ENCODE measurements around the gene STX3.

Gene STX3

GRCh38 chr11:59754494-59754858 lies 700 bp upstream of the STX3 start:
- no peaks in the 10 kb centered on the region for H3K79me2 ChIP-seq (ENCODE audit: low read length)
- H3K4me2 ChIP-seq (ENCODE audit: low read length) = peak overlapping the region; percentile 98
- H2AFZ ChIP-seq (ENCODE audit: low read depth, low read length) = peak overlapping the region; percentile 100
- H3K4me3 ChIP-seq (ENCODE audit: low read length) = peak overlapping the region; percentile 94
- no peaks in the 10 kb centered on the region for H3K9me3 ChIP-seq (ENCODE audit: insufficient read depth, low read length)
- peaks cover 22% of the 10 kb centered on the region for H3K4me1 ChIP-seq (ENCODE audit: low read length)
- no peaks in the 10 kb centered on the region for H3K36me3 ChIP-seq (replicated peaks; ENCODE audit: low read depth, low read length)
- peak overlapping the region; percentile 73 for H3K9ac ChIP-seq (ENCODE audit: low read length)
- no peak for TF ChIP-seq CTCF (IDR thresholded peaks at IDR 0.05; ENCODE audit: low read depth, low read length)
- TF ChIP-seq EZH2phosphoT487 (IDR thresholded peaks at IDR 0.05; ENCODE audit: low read depth) = no peak
- H3K27me3 ChIP-seq (ENCODE audit: low read depth, low read length) = no peaks in the 10 kb centered on the region
- H3K27ac ChIP-seq (ENCODE audit: low read length) = no peak overlapping the region
- no peaks in the 10 kb centered on the region; the same call in 1 of the 2 replicates for H4K20me1 ChIP-seq (ENCODE audit: insufficient read depth, low read length)

GRCh38 chr11:59755701-59756557 lies 753 bp downstream of the STX3 start:
- Histone ChIP-seq H4K20me1 (ENCODE audit: insufficient read depth, low read length) (no peaks in the 10 kb centered on the region; the same call in 1 of the 2 replicates), H3K4me1 (ENCODE audit: low read length) (peaks cover 22% of the 10 kb centered on the region), H3K27ac (ENCODE audit: low read length) (no peak overlapping the region)

GRCh38 chr11:59756558-59756840 lies 1.3 kb downstream of the STX3 start:
- peaks cover 22% of the 10 kb centered on the region for H3K4me1 ChIP-seq (ENCODE audit: low read length)
- H3K9me3 ChIP-seq (ENCODE audit: insufficient read depth, low read length) = no peaks in the 10 kb centered on the region
- H3K9ac ChIP-seq (ENCODE audit: low read length) = no peak overlapping the region
- H3K79me2 ChIP-seq (ENCODE audit: low read length) = no peaks in the 10 kb centered on the region
- no peak overlapping the region for H3K27ac ChIP-seq (ENCODE audit: low read length)
- H2AFZ ChIP-seq (ENCODE audit: low read depth, low read length) = no peak overlapping the region
- TF ChIP-seq CTCF (IDR thresholded peaks at IDR 0.05; ENCODE audit: low read depth, low read length) (no peak), EZH2phosphoT487 (IDR thresholded peaks at IDR 0.05; ENCODE audit: low read depth) (no peak)
- no peaks in the 10 kb centered on the region for H3K36me3 ChIP-seq (replicated peaks; ENCODE audit: low read depth, low read length)
- H3K4me2 ChIP-seq (ENCODE audit: low read length) = peak overlapping the region; percentile 98
- H4K20me1 ChIP-seq (ENCODE audit: insufficient read depth, low read length) = no peaks in the 10 kb centered on the region; the same call in 1 of the 2 replicates
- no peaks in the 10 kb centered on the region for H3K27me3 ChIP-seq (ENCODE audit: low read depth, low read length)
- H3K4me3 ChIP-seq (ENCODE audit: low read length) = peak overlapping the region; percentile 94

More at GRCh38 chr11:59755701-59756557, 753 bp downstream of the STX3 start:
- H3K27me3 ChIP-seq (ENCODE audit: low read depth, low read length) = no peaks in the 10 kb centered on the region
- H3K9ac ChIP-seq (ENCODE audit: low read length) = peak overlapping the region; percentile 73
- H3K4me3 ChIP-seq (ENCODE audit: low read length) = peak overlapping the region; percentile 94
- H3K9me3 ChIP-seq (ENCODE audit: insufficient read depth, low read length) = no peaks in the 10 kb centered on the region
- H3K36me3 ChIP-seq (replicated peaks; ENCODE audit: low read depth, low read length) = no peaks in the 10 kb centered on the region
- peak overlapping the region; percentile 98 for H3K4me2 ChIP-seq (ENCODE audit: low read length)
- H3K79me2 ChIP-seq (ENCODE audit: low read length) = no peaks in the 10 kb centered on the region
- H2AFZ ChIP-seq (ENCODE audit: low read depth, low read length) = peak overlapping the region; percentile 70; the same call in 1 of the 2 replicates
- TF ChIP-seq EZH2phosphoT487 (IDR thresholded peaks at IDR 0.05; ENCODE audit: low read depth) = no peak
- TF ChIP-seq CTCF (IDR thresholded peaks at IDR 0.05; ENCODE audit: low read depth, low read length) = no peak

- Histone ChIP-seq H2AFZ (ENCODE audit: low read depth, low read length) (no peak overlapping the region), H4K20me1 (ENCODE audit: insufficient read depth, low read length) (no peaks in the 10 kb centered on the region; the same call in 1 of the 2 replicates), H3K27me3 (ENCODE audit: low read depth, low read length) (no peaks in the 10 kb centered on the region), H3K4me2 (ENCODE audit: low read length) (peak overlapping the region; percentile 98), H3K4me3 (ENCODE audit: low read length) (peak overlapping the region; percentile 94; the same call in 1 of the 2 replicates), H3K27ac (ENCODE audit: low read length) (no peak overlapping the region), H3K9ac (ENCODE audit: low read length) (no peak overlapping the region), H3K79me2 (ENCODE audit: low read length) (no peaks in the 10 kb centered on the region), H3K36me3 (replicated peaks; ENCODE audit: low read depth, low read length) (no peaks in the 10 kb centered on the region), H3K4me1 (ENCODE audit: low read length) (peaks cover 22% of the 10 kb centered on the region), H3K9me3 (ENCODE audit: insufficient read depth, low read length) (no peaks in the 10 kb centered on the region)
- TF ChIP-seq EZH2phosphoT487 (IDR thresholded peaks at IDR 0.05; ENCODE audit: low read depth) (no peak), CTCF (IDR thresholded peaks at IDR 0.05; ENCODE audit: low read depth, low read length) (no peak)
These were observed 1.7 kb downstream of the STX3 start for GRCh38 chr11:59756845-59757244.

All from OCI-LY3 (cell line).